Transverse colon (tissue), 4 donors: ENCODE data around the gene LRWD1. TPM values are rescaled to one million over a fixed set of nuclear protein-coding genes. Genes with fewer than 3 reads are reported as not detected.
"Not testable (repeated sequence)": the region's sequence is repeated elsewhere in the genome, so short reads cannot be mapped to it uniquely, and the experiment has no call there.

Source experiments
- DNase-seq: peaks from one replicate; pipeline ENCODE4 v3.0.0-alpha.2; 2019
- H3K27ac ChIP-seq, 4 donors: fragments of 200-600 bp; sonication (generic); 2 replicates each; pipeline ENCODE4 v1.5.1; 2016 to 2018; ENCODE audit warnings: inconsistent platforms in 4 of 4
- H3K27me3 ChIP-seq: fragments of 200-600 bp; sonication (generic); 2 replicates; pipeline ENCODE4 v1.5.1; 2017; ENCODE audit warnings: inconsistent platforms
- H3K36me3 ChIP-seq, 4 donors: fragments of 200-600 bp; sonication (generic); 2 replicates each; pipeline ENCODE4 v1.5.1; 2017 to 2019; ENCODE audit warnings: inconsistent platforms in 4 of 4
- H3K4me1 ChIP-seq, 4 donors: fragments of 200-600 bp; sonication (generic); 2 replicates each; pipeline ENCODE4 v1.5.1; 2017 to 2020; ENCODE audit warnings: inconsistent platforms in 4 of 4
- H3K4me3 ChIP-seq, 4 donors: fragments of 200-600 bp; sonication (generic); 1 replicate in 1 of 4; 2 replicates in 3 of 4; pipeline versions ENCODE4 v1.5.1 to v1.6.1; 2017 to 2019; ENCODE audit warnings: inconsistent platforms in 4 of 4
- H3K9me3 ChIP-seq, 2 donors: fragments of 200-600 bp; sonication (generic); 2 replicates each; pipeline ENCODE4 v1.5.1; 2017 to 2019; ENCODE audit warnings: inconsistent platforms in 2 of 2
- POLR2A ChIP-seq: fragments of 450-650 bp; IDR thresholded peaks from one replicate; pipeline ENCODE4 v1.6.1; 2016; ENCODE audit warnings: antibody characterized with exemption, mild to moderate bottlenecking, moderate library complexity
- POLR2AphosphoS5 ChIP-seq, 3 donors: sonication (generic); formaldehyde crosslinking; IDR thresholded peaks; one replicate each; pipeline ENCODE4 v1.6.1; 2016; ENCODE audit warnings: antibody characterized with exemption in 3 of 3
- WGBS, 2 donors: methylation state at CpG; one replicate each; pipeline ENCODE4 v1.1.5; 2018; ENCODE audit warnings: low coverage in 1 of 2; 5-methylcytosine and 5-hydroxymethylcytosine counted together
- in situ Hi-C, 4 donors: fragments of 200-750 bp; cut with MboI; loops; one replicate each; pipeline versions ENCODE4 v1.15.0 to v1.15.1; 2017; ENCODE audit warnings: low sequenced_read_pairs in 3 of 4, low pct_ligation_motif_present in 1 of 4, low pct_unique_long_range_greater_than_20kb in 1 of 4
- intact Hi-C: fragments of 100-400 bp; cut with DNase I; formaldehyde crosslinking; loops from one replicate; pipeline ENCODE4 v1.15.1; 2023; ENCODE audit warnings: low total_unique reads
- total RNA-seq, 4 donors: library from RNA; depleted of rRNA; stranded (reverse); fragments of >200 nt; gene quantifications; one replicate each; pipeline ENCODE4 v1.1.0, GENCODE V29; 2016
- TF ChIP-seq, protein P1 (sequence below), 5 experiments: fragments of 200-600 bp in 3 of 5; fragments of 450-650 bp in 2 of 5; sonication (generic) in 3 of 5; IDR thresholded peaks; 1 replicate in 2 of 5; 2 replicates in 3 of 5; pipeline ENCODE4 v1.5.1; 2016 to 2017; ENCODE audit warnings: antibody characterized with exemption in 5 of 5, inconsistent platforms in 3 of 5, mild to moderate bottlenecking in 2 of 5, moderate library complexity in 1 of 5

LRWD1 gene
- total RNA-seq, 4 donors from 2014 or later = 15.7 to 45.6 (median 18.4) TPM

GRCh38 chr7:102478314-102479208 is 13.8 kb downstream of the LRWD1 start, which contains the start of gene POLR2J:
Gene POLR2J (minus strand): TSS chr7:102478922. CDS start chr7:102478860, 62 bp downstream.
- TF ChIP-seq, protein P1, sequence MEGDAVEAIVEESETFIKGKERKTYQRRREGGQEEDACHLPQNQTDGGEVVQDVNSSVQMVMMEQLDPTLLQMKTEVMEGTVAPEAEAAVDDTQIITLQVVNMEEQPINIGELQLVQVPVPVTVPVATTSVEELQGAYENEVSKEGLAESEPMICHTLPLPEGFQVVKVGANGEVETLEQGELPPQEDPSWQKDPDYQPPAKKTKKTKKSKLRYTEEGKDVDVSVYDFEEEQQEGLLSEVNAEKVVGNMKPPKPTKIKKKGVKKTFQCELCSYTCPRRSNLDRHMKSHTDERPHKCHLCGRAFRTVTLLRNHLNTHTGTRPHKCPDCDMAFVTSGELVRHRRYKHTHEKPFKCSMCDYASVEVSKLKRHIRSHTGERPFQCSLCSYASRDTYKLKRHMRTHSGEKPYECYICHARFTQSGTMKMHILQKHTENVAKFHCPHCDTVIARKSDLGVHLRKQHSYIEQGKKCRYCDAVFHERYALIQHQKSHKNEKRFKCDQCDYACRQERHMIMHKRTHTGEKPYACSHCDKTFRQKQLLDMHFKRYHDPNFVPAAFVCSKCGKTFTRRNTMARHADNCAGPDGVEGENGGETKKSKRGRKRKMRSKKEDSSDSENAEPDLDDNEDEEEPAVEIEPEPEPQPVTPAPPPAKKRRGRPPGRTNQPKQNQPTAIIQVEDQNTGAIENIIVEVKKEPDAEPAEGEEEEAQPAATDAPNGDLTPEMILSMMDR (IDR thresholded peaks at IDR 0.05) = peak in 4 of 5 experiments; percentile 29 to 60 (median 48)
- TF ChIP-seq POLR2A = peak; percentile 54
- peak; percentile 16 to 62 (median 49) for TF ChIP-seq POLR2AphosphoS5 (IDR thresholded peaks at IDR 0.05)
- H3K27me3 ChIP-seq, in situ Hi-C loops, intact Hi-C loops, H3K9me3 ChIP-seq, H3K36me3 ChIP-seq, H3K4me1 ChIP-seq: not testable (repeated sequence)
- 2% methylated on average over 21 of the region's 72 CpGs; no CpG with 5 or more reads in 1 of the 2 donors for WGBS, 2 donors
- Histone ChIP-seq H3K27ac (peak within 1 kb of the TSS; percentile 63 to 77 (median 70)), H3K4me3 (peak within 1 kb of the TSS in 3 of 4 donors; percentile 29 to 76 (median 49))
- peak; percentile 94 for DNase-seq

GRCh38 chr7:102479209-102479584 is 14.4 kb downstream of the LRWD1 start:
- peak overlapping the region in 2 of 4 donors; percentile 63 to 65 for H3K27ac ChIP-seq
- H3K4me3 ChIP-seq, intact Hi-C loops, in situ Hi-C loops, H3K4me1 ChIP-seq, H3K9me3 ChIP-seq, H3K36me3 ChIP-seq, DNase-seq, H3K27me3 ChIP-seq: not testable (repeated sequence)
- WGBS, 2 donors = 12% methylated on average over 6 of the region's 10 CpGs; no CpG with 5 or more reads in 1 of the 2 donors

- in situ Hi-C loops, H3K27ac ChIP-seq, H3K4me3 ChIP-seq, H3K27me3 ChIP-seq, H3K36me3 ChIP-seq, intact Hi-C loops, H3K9me3 ChIP-seq, H3K4me1 ChIP-seq: not testable (repeated sequence)
- peak; percentile 70 for DNase-seq
- WGBS, 2 donors = 4% methylated on average over 8 of the region's 11 CpGs; no CpG with 5 or more reads in 1 of the 2 donors
- TF ChIP-seq, protein P1 (IDR thresholded peaks at IDR 0.05) = peak in 4 of 5 experiments; percentile 32 to 65 (median 48)
Observed at GRCh38 chr7:102479982-102480637, 15.3 kb downstream of the LRWD1 start.

- H3K36me3 ChIP-seq, H3K4me3 ChIP-seq, DNase-seq, intact Hi-C loops, in situ Hi-C loops, H3K4me1 ChIP-seq, H3K27ac ChIP-seq, H3K9me3 ChIP-seq, H3K27me3 ChIP-seq: not testable (repeated sequence)
- no CpG with 5 or more reads among the region's 10 CpGs for WGBS, 2 donors
Observed at GRCh38 chr7:102481962-102482361, 17.2 kb downstream of the LRWD1 start.

- DNase-seq, in situ Hi-C loops, H3K4me1 ChIP-seq, H3K36me3 ChIP-seq, H3K27ac ChIP-seq, H3K27me3 ChIP-seq, intact Hi-C loops, H3K9me3 ChIP-seq, H3K4me3 ChIP-seq: not testable (repeated sequence)
- WGBS, 2 donors = no CpG with 5 or more reads among the region's 5 CpGs
Observed at GRCh38 chr7:102484317-102484716, 19.5 kb downstream of the LRWD1 start.

GRCh38 chr7:102490529-102491075 is 25.8 kb downstream of the LRWD1 start:
- H3K27ac ChIP-seq, H3K4me3 ChIP-seq, H3K9me3 ChIP-seq, H3K27me3 ChIP-seq, H3K4me1 ChIP-seq, in situ Hi-C loops, intact Hi-C loops, H3K36me3 ChIP-seq: not testable (repeated sequence)
- peak; percentile 88 for DNase-seq
- WGBS, 2 donors = 66% methylated on average over 3 of the region's 12 CpGs; no CpG with 5 or more reads in 1 of the 2 donors

- H3K27me3 ChIP-seq, in situ Hi-C loops, H3K4me1 ChIP-seq, H3K9me3 ChIP-seq, H3K36me3 ChIP-seq, H3K4me3 ChIP-seq, intact Hi-C loops, H3K27ac ChIP-seq: not testable (repeated sequence)
- WGBS, 2 donors = 47% methylated on average over 4 of the region's 33 CpGs; no CpG with 5 or more reads in 1 of the 2 donors
- DNase-seq = peak; percentile 43
Observed at GRCh38 chr7:102493220-102493935, 28.6 kb downstream of the LRWD1 start.

DNA sequence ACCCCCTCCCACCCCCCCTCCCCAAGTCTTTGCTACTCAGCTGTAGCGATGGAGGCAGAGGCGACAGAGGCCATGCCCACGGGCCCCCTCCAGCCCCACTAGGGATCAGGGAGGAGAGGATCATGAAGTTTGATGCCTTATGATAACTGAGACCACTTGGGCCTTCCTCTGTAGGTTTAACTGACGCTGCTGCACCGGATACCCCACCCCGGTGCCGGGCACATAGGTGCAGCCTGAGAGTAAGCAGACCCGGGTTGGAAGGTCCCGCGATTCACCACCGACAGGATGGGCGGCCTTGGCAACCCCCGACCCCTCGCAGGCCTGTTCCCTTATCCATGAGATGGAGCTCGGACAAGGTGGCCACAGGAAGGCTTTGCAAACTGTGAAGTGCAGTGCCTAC is 29.2 kb downstream of the LRWD1 start:
- H3K9me3 ChIP-seq, H3K4me3 ChIP-seq, H3K36me3 ChIP-seq, in situ Hi-C loops, DNase-seq, H3K27me3 ChIP-seq, H3K4me1 ChIP-seq, intact Hi-C loops: not testable (repeated sequence)
- H3K27ac ChIP-seq = peak overlapping the region in 1 of 4 donors; percentile 52
- no CpG with 5 or more reads among the region's 15 CpGs for whole genome bisulfite sequencing, 2 donors
